ENCODE results near the gene LIPT2. TPM values are rescaled to one million over a fixed set of nuclear protein-coding genes. Genes with fewer than 3 reads are reported as not detected.

LIPT2 gene
- total RNA-seq, 4 donors from 2014 or later, result 0.59 to 9.4 (median 6.1) TPM

DNA sequence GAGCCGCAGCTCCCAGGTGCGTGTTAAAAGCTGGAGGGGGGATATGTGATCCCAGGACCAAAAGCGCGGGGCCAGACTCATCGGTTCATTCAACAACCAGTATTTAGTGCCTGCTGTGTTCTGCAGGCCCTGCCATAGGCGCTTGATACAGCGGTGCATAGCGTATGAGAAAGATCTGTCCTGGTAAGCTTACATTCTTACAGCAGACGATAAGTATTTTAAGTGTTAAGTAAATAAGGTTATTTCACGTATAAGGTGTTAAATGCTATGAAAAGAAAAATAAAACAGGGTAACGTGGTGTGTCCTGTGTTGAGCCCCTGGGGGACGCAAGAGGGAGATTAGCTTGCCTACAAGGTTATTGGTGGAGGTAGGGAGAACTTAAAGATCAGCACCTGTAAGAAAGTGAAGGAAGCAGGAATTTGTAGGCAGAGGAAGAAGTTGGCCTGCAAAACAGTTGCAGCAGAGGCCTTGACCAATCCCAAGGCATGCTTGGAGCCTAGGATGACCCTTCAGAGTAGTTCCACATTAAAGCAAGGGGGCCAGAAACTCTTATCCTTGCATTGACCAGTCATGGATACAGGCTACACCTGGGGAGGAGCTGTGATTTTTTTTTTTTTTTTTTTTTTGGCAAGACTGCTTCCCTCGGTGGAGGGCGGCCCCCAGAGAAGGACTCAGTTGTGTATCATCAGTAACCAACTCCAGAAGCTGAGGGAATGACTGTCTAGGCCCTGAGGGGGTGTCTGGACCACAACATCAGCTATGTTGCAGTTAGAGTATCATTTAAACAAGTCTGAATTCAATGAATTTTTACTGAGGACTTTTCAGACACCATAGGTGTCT is 487 bp upstream of the LIPT2 start:
- peak in 1 of 2 donors; percentile 43 for DNase-seq (ENCODE audit: low spot score in 2 of 2)
- H3K9me3 ChIP-seq, result peaks cover 0 to 8% (median 0%) of the 10 kb centered on the region in 4 donors
- WGBS, 2 donors, result 18 to 19% methylated on average over 13 to 14 of the region's 14 CpGs

DNA sequence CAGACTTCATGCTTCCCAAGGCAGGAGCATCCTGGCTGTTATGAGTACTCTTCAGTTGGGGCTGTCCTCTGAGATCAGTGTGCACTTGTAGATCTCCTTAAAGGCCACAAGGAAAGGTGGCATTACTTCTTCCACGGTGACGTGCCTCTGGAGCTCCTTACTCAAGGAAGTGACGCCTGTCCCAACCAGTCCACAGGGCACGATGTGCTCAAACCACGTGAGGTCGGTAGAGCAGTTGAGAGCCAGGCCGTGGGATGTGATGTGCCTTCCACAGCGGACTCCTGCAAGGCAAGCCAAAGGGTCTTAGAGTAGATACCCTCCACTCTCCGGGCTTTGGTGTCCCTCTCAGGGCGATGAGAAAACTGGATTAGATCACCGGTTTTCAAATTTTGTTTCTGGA is 1.4 kb downstream of the LIPT2 start:
- peaks cover 0 to 10% (median 0%) of the 10 kb centered on the region in 3 donors for H3K36me3 ChIP-seq
- DNase-seq (ENCODE audit: low spot score in 2 of 2), result no peak
- H3K4me1 ChIP-seq, result peaks cover 0 to 18% (median 4%) of the 10 kb centered on the region in 4 donors
- H3K27ac ChIP-seq, result peak overlapping the region in 3 of 4 donors; percentile 91 to 99 (median 94)
- no peak for TF ChIP-seq EP300 (IDR thresholded peaks at IDR 0.05)
- H3K9me3 ChIP-seq, result peaks cover 0 to 5% (median 0%) of the 10 kb centered on the region in 4 donors
- WGBS, 2 donors, result 91 to 92% methylated on average over 11 of the region's 11 CpGs
- H3K4me3 ChIP-seq, result no peak overlapping the region
- no peaks in the 10 kb centered on the region for H3K27me3 ChIP-seq

More for the DNA sequence above, 487 bp upstream of the LIPT2 start:
- Histone ChIP-seq H3K4me1 (peaks cover 0 to 18% (median 4%) of the 10 kb centered on the region in 4 donors), H3K36me3 (peaks cover 0 to 10% (median 0%) of the 10 kb centered on the region in 3 donors), H3K27me3 (no peaks in the 10 kb centered on the region), H3K27ac (peak overlapping the region; percentile 91 to 99 (median 96)), H3K4me3 (peak overlapping the region; percentile 60 to 83 (median 81))
- TF ChIP-seq, protein P1, sequence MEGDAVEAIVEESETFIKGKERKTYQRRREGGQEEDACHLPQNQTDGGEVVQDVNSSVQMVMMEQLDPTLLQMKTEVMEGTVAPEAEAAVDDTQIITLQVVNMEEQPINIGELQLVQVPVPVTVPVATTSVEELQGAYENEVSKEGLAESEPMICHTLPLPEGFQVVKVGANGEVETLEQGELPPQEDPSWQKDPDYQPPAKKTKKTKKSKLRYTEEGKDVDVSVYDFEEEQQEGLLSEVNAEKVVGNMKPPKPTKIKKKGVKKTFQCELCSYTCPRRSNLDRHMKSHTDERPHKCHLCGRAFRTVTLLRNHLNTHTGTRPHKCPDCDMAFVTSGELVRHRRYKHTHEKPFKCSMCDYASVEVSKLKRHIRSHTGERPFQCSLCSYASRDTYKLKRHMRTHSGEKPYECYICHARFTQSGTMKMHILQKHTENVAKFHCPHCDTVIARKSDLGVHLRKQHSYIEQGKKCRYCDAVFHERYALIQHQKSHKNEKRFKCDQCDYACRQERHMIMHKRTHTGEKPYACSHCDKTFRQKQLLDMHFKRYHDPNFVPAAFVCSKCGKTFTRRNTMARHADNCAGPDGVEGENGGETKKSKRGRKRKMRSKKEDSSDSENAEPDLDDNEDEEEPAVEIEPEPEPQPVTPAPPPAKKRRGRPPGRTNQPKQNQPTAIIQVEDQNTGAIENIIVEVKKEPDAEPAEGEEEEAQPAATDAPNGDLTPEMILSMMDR (IDR thresholded peaks at IDR 0.05), result no peak
- TF ChIP-seq EP300 (IDR thresholded peaks at IDR 0.05) (no peak), POLR2A (IDR thresholded peaks at IDR 0.05) (no peak)

DNA sequence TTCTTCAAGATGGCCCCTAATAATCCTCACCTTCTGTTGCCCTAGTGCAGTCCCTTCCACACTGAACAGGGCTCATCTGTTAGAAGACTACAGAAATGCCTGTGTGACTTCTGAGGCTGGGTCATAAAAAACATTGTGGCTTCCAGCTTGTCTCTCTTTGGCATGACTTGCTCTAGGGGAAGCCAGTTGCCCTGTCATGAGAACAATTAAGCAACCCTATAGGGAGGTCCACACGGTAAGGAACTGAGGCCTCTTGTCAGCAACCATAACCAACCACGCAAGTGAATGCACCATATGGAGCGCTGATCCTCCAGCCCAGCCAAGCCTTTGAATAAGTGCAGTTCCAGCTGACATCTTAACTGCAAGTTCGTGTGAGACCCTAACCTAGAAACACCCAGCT is 2.6 kb downstream of the LIPT2 start:
- TF ChIP-seq EP300 (IDR thresholded peaks at IDR 0.05), result no peak
- TF ChIP-seq, protein P1 (IDR thresholded peaks at IDR 0.05), result no peak
- no peak for TF ChIP-seq POLR2A (IDR thresholded peaks at IDR 0.05)
- Histone ChIP-seq H3K4me1 (peaks cover 0 to 18% (median 4%) of the 10 kb centered on the region in 4 donors), H3K27me3 (no peaks in the 10 kb centered on the region), H3K9me3 (no peaks in the 10 kb centered on the region), H3K4me3 (no peak overlapping the region), H3K36me3 (peaks cover 0 to 6% (median 0%) of the 10 kb centered on the region in 3 donors), H3K27ac (no peak overlapping the region)
- no peak for DNase-seq (ENCODE audit: low spot score in 2 of 2)
- WGBS, 2 donors, result 85% methylated on average over 4 of the region's 4 CpGs

DNA sequence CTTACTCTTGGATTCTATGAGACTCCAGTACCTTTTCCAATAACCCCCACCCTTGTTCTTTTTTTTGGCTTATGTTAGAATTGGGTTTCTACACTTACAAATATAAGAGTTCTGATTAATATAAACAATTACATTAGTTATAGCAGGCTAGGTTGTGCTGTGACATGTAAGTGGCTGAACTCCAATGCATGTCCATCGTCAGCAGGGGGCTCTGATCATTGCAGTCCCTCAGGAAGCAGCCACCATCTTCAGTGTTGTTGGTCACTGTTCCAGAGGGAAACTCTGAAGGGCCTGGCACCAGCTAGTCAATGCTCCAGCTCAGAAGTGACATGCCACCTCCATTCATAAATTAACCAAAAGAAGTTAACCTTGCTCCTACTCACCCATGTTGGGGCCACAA is 5.6 kb downstream of the LIPT2 start:
- no peak for DNase-seq (ENCODE audit: low spot score in 2 of 2)
- Histone ChIP-seq H3K36me3 (peaks cover 0 to 6% (median 0%) of the 10 kb centered on the region in 3 donors), H3K27me3 (no peaks in the 10 kb centered on the region), H3K9me3 (no peaks in the 10 kb centered on the region), H3K4me1 (peaks cover 0 to 10% (median 0%) of the 10 kb centered on the region in 4 donors), H3K4me3 (no peak overlapping the region), H3K27ac (no peak overlapping the region)
- TF ChIP-seq POLR2A (IDR thresholded peaks at IDR 0.05) (no peak), EP300 (IDR thresholded peaks at IDR 0.05) (no peak)
- TF ChIP-seq, protein P1 (IDR thresholded peaks at IDR 0.05), result no peak
- WGBS, 2 donors, result 75 to 79% methylated on average over 1 of the region's 1 CpG

DNA sequence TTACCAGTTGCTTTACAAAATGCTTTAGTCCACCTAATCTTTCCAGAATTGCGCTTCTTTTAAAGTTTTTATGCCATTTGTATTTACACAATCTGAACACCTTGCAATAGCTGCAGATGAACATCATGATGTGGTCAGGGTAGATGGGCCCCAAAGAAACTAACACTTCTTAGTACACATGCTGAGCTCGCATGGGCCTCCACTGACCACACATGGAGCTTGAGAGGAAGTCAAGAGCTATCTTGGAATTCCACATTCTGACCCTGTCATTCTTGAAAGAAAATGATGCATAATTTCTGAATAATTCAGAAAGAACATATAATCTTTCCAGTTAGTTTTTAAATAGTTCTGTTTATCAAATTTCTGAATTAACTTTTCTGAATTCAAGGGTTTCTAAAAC is 7.7 kb downstream of the LIPT2 start:
- no peak for DNase-seq (ENCODE audit: low spot score in 2 of 2)
- no peak overlapping the region for H3K4me3 ChIP-seq
- TF ChIP-seq, protein P1 (IDR thresholded peaks at IDR 0.05), result no peak
- TF ChIP-seq POLR2A (IDR thresholded peaks at IDR 0.05), result no peak
- TF ChIP-seq EP300 (IDR thresholded peaks at IDR 0.05), result no peak
- H3K27me3 ChIP-seq, result no peaks in the 10 kb centered on the region
- H3K4me1 ChIP-seq, result no peaks in the 10 kb centered on the region
- H3K27ac ChIP-seq, result no peak overlapping the region
- WGBS, 2 donors, result 77 to 81% methylated on average over 2 of the region's 2 CpGs
- peaks cover 0 to 2% (median 0%) of the 10 kb centered on the region in 3 donors for H3K36me3 ChIP-seq
- H3K9me3 ChIP-seq, result no peaks in the 10 kb centered on the region
